GM23338 (cell line): ENCODE results near the gene GHDC. TPM values are rescaled to one million over a fixed set of nuclear protein-coding genes. Genes with fewer than 3 reads are reported as not detected.

Source experiments
- ATAC-seq: fragments of 200-7000 bp; cut with Tn5 transposase; 3 replicates; pipeline ENCODE4 v1.9.1; 2020
- DNase-seq: peaks from one replicate; pipeline ENCODE4 v3.0.0-alpha.2; 2015; ENCODE audit warnings: low spot score
- H2AFZ ChIP-seq: fragments of 200-600 bp; sonication (generic); 2 replicates; pipeline ENCODE4 v1.8.0; 2016; ENCODE audit warnings: antibody characterized with exemption, mild to moderate bottlenecking, moderate library complexity
- H3F3A ChIP-seq: fragments of 200-600 bp; sonication (generic); replicated peaks from 2 replicates; pipeline ENCODE4 v1.8.0; 2017; ENCODE audit warnings: antibody characterized with exemption, mixed run types, low read depth
- H3K27ac ChIP-seq: fragments of 200-600 bp; sonication (generic); 2 replicates; pipeline ENCODE4 v1.6.1; 2016; ENCODE audit warnings: low read depth
- H3K27me3 ChIP-seq: fragments of 200-600 bp; sonication (generic); 2 replicates; pipeline ENCODE4 v1.8.0; 2016; ENCODE audit warnings: mild to moderate bottlenecking, mixed run types, moderate library complexity; ENCODE audit not compliant: insufficient read depth
- H3K36me3 ChIP-seq: fragments of 200-600 bp; sonication (generic); 2 replicates; pipeline ENCODE4 v1.8.0; 2016; ENCODE audit warnings: mild to moderate bottlenecking; ENCODE audit not compliant: insufficient read depth
- H3K4me1 ChIP-seq: fragments of 200-600 bp; sonication (generic); 2 replicates; pipeline ENCODE4 v1.8.0; 2016; ENCODE audit warnings: mild to moderate bottlenecking, moderate library complexity; ENCODE audit not compliant: insufficient read depth
- H3K4me2 ChIP-seq: fragments of 200-600 bp; sonication (generic); 2 replicates; pipeline ENCODE4 v1.7.1; 2017; ENCODE audit warnings: mixed run types
- H3K4me3 ChIP-seq: fragments of 200-600 bp; sonication (generic); 2 replicates; pipeline ENCODE4 v1.6.1; 2016; ENCODE audit warnings: mixed run types
- H3K79me2 ChIP-seq: fragments of 200-600 bp; sonication (generic); replicated peaks from 2 replicates; pipeline ENCODE4 v1.8.0; 2017; ENCODE audit warnings: mild to moderate bottlenecking; ENCODE audit not compliant: insufficient read depth
- H3K9me2 ChIP-seq: fragments of 200-600 bp; sonication (generic); 2 replicates; pipeline ENCODE4 v1.8.0; 2017; ENCODE audit not compliant: insufficient read depth
- H4K20me1 ChIP-seq: fragments of 200-600 bp; sonication (generic); replicated peaks from 2 replicates; pipeline ENCODE4 v1.8.0; 2017; ENCODE audit warnings: mild to moderate bottlenecking; ENCODE audit not compliant: insufficient read depth
- H3K27ac Mint-ChIP-seq: 2 replicates; pipeline ENCODE4 v1.8.0; 2020; ENCODE audit warnings: inconsistent platforms, mild to moderate bottlenecking, moderate library complexity, mixed read lengths
- H3K27me3 Mint-ChIP-seq: 3 replicates; pipeline ENCODE4 v1.8.0; 2022; ENCODE audit warnings: low read depth, mild to moderate bottlenecking, moderate library complexity, mixed read lengths, inconsistent platforms; ENCODE audit not compliant: insufficient read depth, poor library complexity
- H3K36me3 Mint-ChIP-seq: 3 replicates; pipeline ENCODE4 v1.8.0; 2021; ENCODE audit warnings: low read depth, mild to moderate bottlenecking, inconsistent platforms, moderate library complexity, mixed read lengths
- H3K4me1 Mint-ChIP-seq: 3 replicates; pipeline ENCODE4 v1.8.0; 2020; ENCODE audit warnings: mild to moderate bottlenecking, inconsistent platforms, mixed read lengths
- H3K4me3 Mint-ChIP-seq: 3 replicates; pipeline ENCODE4 v1.8.0; 2021; ENCODE audit warnings: moderate library complexity, mild to moderate bottlenecking, inconsistent platforms, mixed read lengths
- H3K9me3 Mint-ChIP-seq: 3 replicates; pipeline ENCODE4 v1.8.0; 2020; ENCODE audit warnings: moderate library complexity, mild to moderate bottlenecking, inconsistent platforms, mixed read lengths
- CREB1 ChIP-seq: fragments of 250-450 bp; sonication (Bioruptor Pico); IDR thresholded peaks from 2 replicates; pipeline ENCODE4 v1.5.0; 2020; ENCODE audit warnings: low read depth, mild to moderate bottlenecking, moderate library complexity
- CTCF ChIP-seq, 2 experiments: fragments of 200-600 bp in 1 of 2; sonication (generic) in 1 of 2; conservative IDR thresholded peaks; 2 replicates each; pipeline versions ENCODE4 v1.5.1 to v1.6.1; 2016 to 2017; ENCODE audit warnings: antibody characterized with exemption in 2 of 2, low read depth in 2 of 2, mild to moderate bottlenecking in 2 of 2, moderate library complexity in 1 of 2
- ETS1 ChIP-seq: IDR thresholded peaks from 2 replicates; pipeline ENCODE4 v1.6.1; 2016; ENCODE audit warnings: antibody characterized with exemption
- JUNB ChIP-seq: IDR thresholded peaks from one replicate; pipeline ENCODE4 v1.6.1; 2016; ENCODE audit warnings: antibody characterized with exemption; ENCODE audit not compliant: unreplicated experiment
- POLR2AphosphoS5 ChIP-seq: IDR thresholded peaks from 2 replicates; pipeline ENCODE4 v1.6.1; 2016; ENCODE audit warnings: antibody characterized with exemption, low read depth
- REST ChIP-seq: IDR thresholded peaks from one replicate; pipeline ENCODE4 v1.6.1; 2018; ENCODE audit warnings: antibody characterized with exemption; ENCODE audit not compliant: unreplicated experiment
- STAT1 ChIP-seq: IDR thresholded peaks from one replicate; pipeline ENCODE4 v1.6.1; 2016; ENCODE audit warnings: antibody characterized with exemption; ENCODE audit not compliant: unreplicated experiment
- ZNF114 ChIP-seq: fragments of 250-450 bp; sonication (Bioruptor Pico); IDR thresholded peaks from 2 replicates; pipeline ENCODE4 v1.5.0; 2020; ENCODE audit warnings: mild to moderate bottlenecking, moderate library complexity
- polyA plus RNA-seq: library from polyadenylated mRNA; unstranded; fragments of >200 nt; fragmentation: Nextera tagmentation; extraction: Ambion mirVana; gene quantifications from 2 replicates; pipeline ENCODE4 v1.2.1, GENCODE V29; 2016
- total RNA-seq: library from RNA; depleted of rRNA; stranded (reverse); fragments of >200 nt; shearing (Covaris generic); gene quantifications from 2 replicates; pipeline ENCODE4 v1.2.3, GENCODE V29; 2014

The GHDC gene
- total and polyA plus RNA-seq, 2 experiments from 2014 or later: 4.0 to 13.8 TPM

- Mint-ChIP-seq H3K9me3 (no peaks in the 10 kb centered on the region), H3K36me3 (no peaks in the 10 kb centered on the region), H3K27me3 (peaks cover 52% of the 10 kb centered on the region), H3K27ac (no peak within 1 kb of the TSS), H3K4me3 (peak within 1 kb of the TSS; percentile 82), H3K4me1 (peaks cover 33% of the 10 kb centered on the region)
- H3K27ac ChIP-seq: no peak within 1 kb of the TSS
- peaks cover 50% of the 10 kb centered on the region for H3K27me3 ChIP-seq
- peak within 1 kb of the TSS; percentile 91 for H2AFZ ChIP-seq
- H4K20me1 ChIP-seq: peaks cover 4% of the 10 kb centered on the region; the same call in 1 of the 2 replicates
- DNase-seq (peak; percentile 73), ATAC-seq (peak; percentile 36)
- no peaks in the 10 kb centered on the region for H3K36me3 ChIP-seq
- H3K9me2 ChIP-seq: no peaks in the 10 kb centered on the region
- H3K4me3 ChIP-seq: peak within 1 kb of the TSS; percentile 84
- TF ChIP-seq REST (peak; percentile 17), CREB1 (CRISPR knock-in tag) (peak; percentile 36; the same call in 1 of the 2 replicates), CTCF (conservative IDR thresholded peaks at IDR 0.05; ENCODE audit: low read depth in 2 of 2) (peak; percentile 39 to 64; a peak in 3 of 4 replicates), ZNF114 (no peak)
- no peaks in the 10 kb centered on the region for H3K79me2 ChIP-seq
- peak within 1 kb of the TSS; percentile 96 for H3K4me2 ChIP-seq
- peaks cover 14% of the 10 kb centered on the region for H3F3A ChIP-seq
- peaks cover 13% of the 10 kb centered on the region; the same call in 1 of the 2 replicates for H3K4me1 ChIP-seq
These were observed 13.1 kb downstream of the GHDC start, which contains the start of gene KCNH4 for GRCh38 chr17:42180922-42181850. KCNH4 (minus strand) TSS chr17:42181142; CDS start chr17:42180945, 197 bp downstream.

- Histone ChIP-seq H3K4me2 (peak overlapping the region; percentile 96), H3F3A (peaks cover 14% of the 10 kb centered on the region), H3K4me1 (peaks cover 10% of the 10 kb centered on the region; the same call in 1 of the 2 replicates), H3K4me3 (peak overlapping the region; percentile 84), H3K79me2 (no peaks in the 10 kb centered on the region), H3K36me3 (no peaks in the 10 kb centered on the region), H2AFZ (peak overlapping the region; percentile 91), H3K27me3 (peaks cover 42% of the 10 kb centered on the region), H3K27ac (no peak overlapping the region), H3K9me2 (no peaks in the 10 kb centered on the region), H4K20me1 (peaks cover 4% of the 10 kb centered on the region; the same call in 1 of the 2 replicates)
- H3K27ac Mint-ChIP-seq: no peak overlapping the region
- DNase-seq (peak; percentile 64), ATAC-seq (peak; percentile 30)
- peaks cover 30% of the 10 kb centered on the region for H3K4me1 Mint-ChIP-seq
- H3K4me3 Mint-ChIP-seq: peak overlapping the region; percentile 82
- H3K36me3 Mint-ChIP-seq: no peaks in the 10 kb centered on the region
- H3K27me3 Mint-ChIP-seq: peaks cover 52% of the 10 kb centered on the region
- no peaks in the 10 kb centered on the region; the same call in 2 of the 3 replicates for H3K9me3 Mint-ChIP-seq
- TF ChIP-seq ETS1 (no peak), JUNB (no peak), CTCF (conservative IDR thresholded peaks at IDR 0.05; ENCODE audit: low read depth in 2 of 2) (no peak), POLR2AphosphoS5 (no peak), STAT1 (no peak), REST (no peak), CREB1 (CRISPR knock-in tag) (no peak)
These were observed 13.8 kb downstream of the GHDC start for GRCh38 chr17:42180411-42180921.
